ENCODE results near the gene TTN. TPM values are rescaled to one million over a fixed set of nuclear protein-coding genes. Genes with fewer than 3 reads are reported as not detected.

Gene TTN
- total RNA-seq, 1 donor from 2014 or later: 2.0 TPM

DNA sequence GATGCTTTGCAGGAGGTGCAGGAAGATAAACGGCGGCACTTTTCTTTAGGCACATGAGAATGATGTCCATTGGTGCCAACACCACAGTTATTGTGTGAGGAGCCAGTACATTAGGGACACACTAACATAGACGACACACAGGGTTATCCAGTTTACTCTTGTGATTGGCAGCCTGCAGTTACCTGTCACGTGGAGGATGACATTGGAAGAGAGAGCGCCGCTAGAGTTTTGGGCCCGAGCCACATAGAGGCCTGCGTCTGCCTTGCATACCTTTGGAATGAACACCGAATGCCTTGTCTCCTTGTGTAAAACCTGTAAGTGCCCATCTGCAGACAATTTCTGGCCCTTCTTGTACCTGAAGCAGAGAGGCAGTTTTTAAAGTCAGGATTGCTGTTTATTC, 26.9 kb upstream of the TTN start:
- Histone ChIP-seq H3K9me3 (no peaks in the 10 kb centered on the region), H3K27me3 (no peaks in the 10 kb centered on the region), H3K4me1 (no peaks in the 10 kb centered on the region), H3K27ac (no peak overlapping the region), H3K4me3 (no peak overlapping the region), H3K36me3 (no peaks in the 10 kb centered on the region)
- no peak for DNase-seq (ENCODE audit: extremely low spot score in 2 of 2)
- intact Hi-C loops (cut with DNase I): no loop called here
- TF ChIP-seq, protein P1, sequence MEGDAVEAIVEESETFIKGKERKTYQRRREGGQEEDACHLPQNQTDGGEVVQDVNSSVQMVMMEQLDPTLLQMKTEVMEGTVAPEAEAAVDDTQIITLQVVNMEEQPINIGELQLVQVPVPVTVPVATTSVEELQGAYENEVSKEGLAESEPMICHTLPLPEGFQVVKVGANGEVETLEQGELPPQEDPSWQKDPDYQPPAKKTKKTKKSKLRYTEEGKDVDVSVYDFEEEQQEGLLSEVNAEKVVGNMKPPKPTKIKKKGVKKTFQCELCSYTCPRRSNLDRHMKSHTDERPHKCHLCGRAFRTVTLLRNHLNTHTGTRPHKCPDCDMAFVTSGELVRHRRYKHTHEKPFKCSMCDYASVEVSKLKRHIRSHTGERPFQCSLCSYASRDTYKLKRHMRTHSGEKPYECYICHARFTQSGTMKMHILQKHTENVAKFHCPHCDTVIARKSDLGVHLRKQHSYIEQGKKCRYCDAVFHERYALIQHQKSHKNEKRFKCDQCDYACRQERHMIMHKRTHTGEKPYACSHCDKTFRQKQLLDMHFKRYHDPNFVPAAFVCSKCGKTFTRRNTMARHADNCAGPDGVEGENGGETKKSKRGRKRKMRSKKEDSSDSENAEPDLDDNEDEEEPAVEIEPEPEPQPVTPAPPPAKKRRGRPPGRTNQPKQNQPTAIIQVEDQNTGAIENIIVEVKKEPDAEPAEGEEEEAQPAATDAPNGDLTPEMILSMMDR (IDR thresholded peaks at IDR 0.05): no peak
- TF ChIP-seq POLR2AphosphoS5 (IDR thresholded peaks at IDR 0.05; ENCODE audit: insufficient read depth in 1 of 2, low read depth in 1 of 2) (no peak), POLR2A (IDR thresholded peaks at IDR 0.05) (no peak)

DNA sequence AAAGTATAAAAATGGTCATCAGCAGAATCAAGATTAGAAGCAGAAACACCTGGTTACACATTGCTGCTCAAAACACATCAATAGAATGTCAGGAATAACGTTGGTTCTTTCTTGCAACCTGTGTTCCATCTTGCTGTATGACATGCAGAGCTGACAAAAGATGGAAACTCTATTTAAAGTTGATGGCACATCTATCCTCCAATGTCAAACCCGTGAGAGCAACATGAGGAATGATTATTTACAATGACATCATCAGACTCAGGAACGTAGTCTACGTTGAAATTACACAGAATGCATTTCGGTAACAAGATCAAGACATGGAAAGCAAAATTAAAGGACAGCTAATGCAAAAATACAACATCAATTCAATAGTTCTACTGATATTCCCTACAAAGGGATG, 26.2 kb upstream of the TTN start:
- TF ChIP-seq POLR2A (IDR thresholded peaks at IDR 0.05) (no peak), POLR2AphosphoS5 (IDR thresholded peaks at IDR 0.05; ENCODE audit: insufficient read depth in 1 of 2, low read depth in 1 of 2) (no peak)
- TF ChIP-seq, protein P1 (IDR thresholded peaks at IDR 0.05): no peak
- no peak overlapping the region for H3K27ac ChIP-seq
- H3K36me3 ChIP-seq: no peaks in the 10 kb centered on the region
- H3K4me3 ChIP-seq: no peak overlapping the region
- no peaks in the 10 kb centered on the region for H3K4me1 ChIP-seq
- no peak for DNase-seq (ENCODE audit: extremely low spot score in 2 of 2)
- H3K27me3 ChIP-seq: no peaks in the 10 kb centered on the region
- no peaks in the 10 kb centered on the region for H3K9me3 ChIP-seq
- intact Hi-C loops (cut with DNase I): no loop called here

DNA sequence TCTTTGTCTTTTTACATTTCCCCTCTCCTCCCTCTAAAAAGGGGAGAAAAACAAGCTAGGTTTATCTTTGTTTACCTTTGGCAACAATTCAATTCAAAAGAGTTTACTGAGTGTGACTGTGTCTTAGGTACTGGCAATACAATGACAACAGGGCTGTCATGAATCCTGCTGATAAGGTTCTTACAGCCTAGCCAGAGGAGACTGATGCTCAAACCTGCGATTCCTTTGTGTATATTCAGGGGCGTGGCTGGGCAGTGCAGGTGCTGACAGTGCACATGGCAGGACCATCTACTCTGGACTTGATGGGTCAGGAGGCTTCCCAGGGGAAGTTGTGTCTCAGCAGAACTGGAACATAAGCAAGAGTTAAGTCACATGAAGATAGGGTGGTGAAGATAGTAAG, 23.2 kb upstream of the TTN start:
- intact Hi-C loops (cut with DNase I): no loop called here
- TF ChIP-seq, protein P1 (IDR thresholded peaks at IDR 0.05): no peak
- Histone ChIP-seq H3K27me3 (no peaks in the 10 kb centered on the region), H3K4me3 (no peak overlapping the region), H3K27ac (no peak overlapping the region), H3K4me1 (no peaks in the 10 kb centered on the region), H3K9me3 (no peaks in the 10 kb centered on the region), H3K36me3 (no peaks in the 10 kb centered on the region)
- no peak for DNase-seq (ENCODE audit: extremely low spot score in 2 of 2)

DNA sequence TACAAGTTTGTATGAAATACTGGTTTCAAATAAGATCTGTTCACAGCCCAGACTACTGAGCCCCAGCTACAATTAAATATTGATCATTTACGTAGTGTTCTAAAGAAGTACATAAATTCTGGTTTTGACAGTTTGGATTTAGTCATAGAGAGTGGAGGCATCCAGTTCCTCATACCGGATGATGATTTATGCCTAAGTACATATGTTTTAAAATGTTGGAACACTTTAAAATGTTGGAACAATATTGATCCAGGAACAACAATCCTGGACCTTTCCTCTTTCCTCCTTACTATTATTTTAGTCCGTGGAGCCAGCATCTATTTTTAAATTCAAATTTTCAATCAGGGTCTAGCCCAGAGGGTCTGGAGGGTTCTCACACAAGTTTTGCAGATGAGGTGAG, 22.8 kb upstream of the TTN start:
- Histone ChIP-seq H3K4me1 (no peaks in the 10 kb centered on the region), H3K9me3 (no peaks in the 10 kb centered on the region), H3K27ac (no peak overlapping the region), H3K27me3 (no peaks in the 10 kb centered on the region), H3K4me3 (no peak overlapping the region), H3K36me3 (no peaks in the 10 kb centered on the region)
- intact Hi-C loops (cut with DNase I): no loop called here
- no peak for DNase-seq (ENCODE audit: extremely low spot score in 2 of 2)
- no peak for TF ChIP-seq POLR2AphosphoS5 (IDR thresholded peaks at IDR 0.05; ENCODE audit: insufficient read depth in 1 of 2, low read depth in 1 of 2)
- TF ChIP-seq, protein P1 (IDR thresholded peaks at IDR 0.05): no peak
- TF ChIP-seq POLR2A (IDR thresholded peaks at IDR 0.05): no peak

DNA sequence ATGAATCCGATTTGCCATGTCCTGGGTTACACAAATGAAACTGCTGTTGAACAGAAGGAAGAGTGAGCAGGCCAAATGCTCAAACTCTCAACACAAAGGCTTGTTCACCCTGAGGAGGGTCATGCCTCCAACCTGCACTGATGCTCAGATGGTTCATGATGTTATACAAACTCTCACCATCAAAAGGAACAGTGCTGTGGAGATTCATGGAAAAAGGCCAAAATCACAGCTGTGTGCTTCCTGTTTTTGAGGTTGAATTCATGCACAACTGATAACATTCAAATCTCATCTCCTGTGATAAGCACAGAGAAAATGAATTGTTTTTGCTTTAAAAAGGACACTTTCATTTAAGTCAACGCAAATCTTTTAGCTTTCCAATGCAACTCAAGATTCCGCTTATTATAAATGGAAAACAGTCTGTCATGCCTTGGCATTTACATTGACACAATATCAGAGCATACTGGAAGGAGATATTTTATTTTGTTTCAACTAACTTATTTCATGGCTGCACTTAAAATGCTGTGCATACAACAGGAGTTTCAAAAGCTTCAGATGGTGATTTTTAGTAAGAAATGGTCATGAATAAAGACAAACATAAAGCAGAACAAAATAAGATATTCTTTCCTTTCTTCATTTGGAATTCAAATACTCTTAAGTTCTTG, 22.2 kb upstream of the TTN start:
- no peaks in the 10 kb centered on the region for H3K27me3 ChIP-seq
- no peak overlapping the region for H3K27ac ChIP-seq
- H3K36me3 ChIP-seq: no peaks in the 10 kb centered on the region
- no peaks in the 10 kb centered on the region for H3K9me3 ChIP-seq
- intact Hi-C loops (cut with DNase I): no loop called here
- no peak for DNase-seq (ENCODE audit: extremely low spot score in 2 of 2)
- TF ChIP-seq POLR2A (IDR thresholded peaks at IDR 0.05) (no peak), POLR2AphosphoS5 (IDR thresholded peaks at IDR 0.05; ENCODE audit: insufficient read depth in 1 of 2, low read depth in 1 of 2) (no peak)
- TF ChIP-seq, protein P1 (IDR thresholded peaks at IDR 0.05): no peak
- no peak overlapping the region for H3K4me3 ChIP-seq
- no peaks in the 10 kb centered on the region for H3K4me1 ChIP-seq

Data from vagina (tissue), 2 donors.